Right ventricle myocardium inferior (tissue), 1 donor: ENCODE results near the gene DMRT1. TPM values are rescaled to one million over a fixed set of nuclear protein-coding genes. Genes with fewer than 3 reads are reported as not detected.
"Not testable (repeated sequence)": the region's sequence is repeated elsewhere in the genome, so short reads cannot be mapped to it uniquely, and the experiment has no call there.

Source experiments
- ATAC-seq: fragments of 200-7000 bp; cut with Tn5 transposase; one replicate; pipeline ENCODE4 v1.9.1; 2020; ENCODE audit warnings: mild to moderate bottlenecking, moderate library complexity
- DNase-seq: peaks from one replicate; pipeline ENCODE4 v3.0.0; 2021; ENCODE audit errors: missing footprints
- intact Hi-C: fragments of 100-400 bp; cut with DNase I; formaldehyde crosslinking; loops from one replicate; pipeline ENCODE4 v1.11.0; 2022
- total RNA-seq: library from RNA; stranded (reverse); fragmentation: NEBNext Ultra II Directional; extraction: Animal tissue kit (Norgen Biotek cat#: 25700); gene quantifications from one replicate; pipeline ENCODE4 v1.2.1, GENCODE V29; 2021
- donor health status: DM: no; HTN: yes; CAD: no; lungs with severe emphysema.

The DMRT1 gene
- total RNA-seq, 1 donor from 2014 or later: not detected

- DNase-seq (no peak), ATAC-seq (no peak)
- intact Hi-C loops: no loop called here
Observed at GRCh38 chr9:911005-911404, 69.5 kb downstream of the DMRT1 start.

- intact Hi-C loops: no loop called here
- no peak for ATAC-seq
- no peak for DNase-seq
Observed at GRCh38 chr9:912776-913175, 71.3 kb downstream of the DMRT1 start.

- intact Hi-C loops, DNase-seq, ATAC-seq: not testable (repeated sequence)
Observed at GRCh38 chr9:913526-913925, 72.0 kb downstream of the DMRT1 start.

- ATAC-seq (no peak), DNase-seq (no peak)
- intact Hi-C loops: no loop called here
Observed at GRCh38 chr9:917730-918129, 76.2 kb downstream of the DMRT1 start.

GRCh38 chr9:920927-921326 is 79.4 kb downstream of the DMRT1 start:
- ATAC-seq: no peak
- no peak for DNase-seq
- intact Hi-C loops: no loop called here

- intact Hi-C loops: no loop called here
- DNase-seq: no peak
- ATAC-seq: no peak
Observed at GRCh38 chr9:922171-922570, 80.7 kb downstream of the DMRT1 start.

- DNase-seq (no peak), ATAC-seq (no peak)
- intact Hi-C loops: no loop called here
Observed at GRCh38 chr9:922731-923130, 81.2 kb downstream of the DMRT1 start.

GRCh38 chr9:926976-927375 is 85.5 kb downstream of the DMRT1 start:
- ATAC-seq (no peak), DNase-seq (no peak)
- intact Hi-C loops: no loop called here

GRCh38 chr9:928363-929042 is 87.0 kb downstream of the DMRT1 start:
- no peak for DNase-seq
- intact Hi-C loops: no loop called here
- no peak for ATAC-seq

- ATAC-seq: no peak
Observed at GRCh38 chr9:929719-930118, 88.2 kb downstream of the DMRT1 start.

GRCh38 chr9:933356-933755 is 91.9 kb downstream of the DMRT1 start:
- intact Hi-C loops: no loop called here
- ATAC-seq (no peak), DNase-seq (no peak)

More at GRCh38 chr9:929719-930118, 88.2 kb downstream of the DMRT1 start:
- DNase-seq: no peak
- intact Hi-C loops: no loop called here

- intact Hi-C loops: no loop called here
- DNase-seq (no peak), ATAC-seq (no peak)
Observed at GRCh38 chr9:935348-935965, 94.0 kb downstream of the DMRT1 start.

- DNase-seq (no peak), ATAC-seq (no peak)
- intact Hi-C loops: no loop called here
Observed at GRCh38 chr9:942805-943580, 101.5 kb downstream of the DMRT1 start.

GRCh38 chr9:947985-948384 is 106.5 kb downstream of the DMRT1 start:
- intact Hi-C loops: no loop called here
- DNase-seq: no peak
- ATAC-seq: no peak

- ATAC-seq (no peak), DNase-seq (no peak)
- intact Hi-C loops: no loop called here
Observed at GRCh38 chr9:948497-948896, 107.0 kb downstream of the DMRT1 start.

- intact Hi-C loops: no loop called here
- ATAC-seq (no peak), DNase-seq (no peak)
Observed at GRCh38 chr9:950139-950538, 108.6 kb downstream of the DMRT1 start.

GRCh38 chr9:952546-952945 is 111.0 kb downstream of the DMRT1 start:
- ATAC-seq (no peak), DNase-seq (no peak)
- intact Hi-C loops: no loop called here

- ATAC-seq: no peak
- no peak for DNase-seq
- intact Hi-C loops: no loop called here
Observed at GRCh38 chr9:959105-959504, 117.6 kb downstream of the DMRT1 start.

- ATAC-seq (no peak), DNase-seq (no peak)
- intact Hi-C loops: no loop called here
Observed at GRCh38 chr9:959914-960313, 118.4 kb downstream of the DMRT1 start.

- intact Hi-C loops: no loop called here
- DNase-seq (no peak), ATAC-seq (no peak)
Observed at GRCh38 chr9:962023-962422, 120.5 kb downstream of the DMRT1 start.
